Measurements from ENCODE around the gene RNF25.
"Not testable (repeated sequence)": the region's sequence is repeated elsewhere in the genome, so short reads cannot be mapped to it uniquely, and the experiment has no call there.

RNF25 gene

GRCh38 chr2:218671654-218672566, at the start of gene RNF25, which contains the start of gene STK36:
Gene RNF25 (minus strand): TSS chr2:218672002. CDS start chr2:218671970, 32 bp downstream.
Gene STK36 (plus strand): TSS chr2:218672086. CDS start chr2:218672830, 744 bp downstream.
- DNase-seq (ENCODE audit: low read depth), result peak; percentile 68

GRCh38 chr2:218721488-218721887, 49.7 kb upstream of the RNF25 start:
- no peak for DNase-seq (ENCODE audit: low read depth)

GRCh38 chr2:218720048-218721041, 48.5 kb upstream of the RNF25 start:
- no peak for DNase-seq (ENCODE audit: low read depth)

- no peak for DNase-seq (ENCODE audit: low read depth)
Observed at GRCh38 chr2:218719457-218719856, 47.7 kb upstream of the RNF25 start.

GRCh38 chr2:218718058-218718457, 46.3 kb upstream of the RNF25 start:
- DNase-seq (ENCODE audit: low read depth), result no peak

GRCh38 chr2:218717262-218717661, 45.5 kb upstream of the RNF25 start:
- DNase-seq (ENCODE audit: low read depth), result no peak

GRCh38 chr2:218716070-218716469, 44.3 kb upstream of the RNF25 start:
- no peak for DNase-seq (ENCODE audit: low read depth)

GRCh38 chr2:218713922-218714321, 42.1 kb upstream of the RNF25 start:
- no peak for DNase-seq (ENCODE audit: low read depth)

GRCh38 chr2:218711550-218711929, 39.7 kb upstream of the RNF25 start:
- DNase-seq (ENCODE audit: low read depth), result no peak

- DNase-seq (ENCODE audit: low read depth), result peak; percentile 99
Observed at GRCh38 chr2:218710687-218711549, 39.1 kb upstream of the RNF25 start, which contains the start of gene TTLL4. Gene TTLL4 (plus strand): TSS chr2:218710835. CDS start chr2:218737677, 26,842 bp downstream.

- no peak for DNase-seq (ENCODE audit: low read depth)
Observed at GRCh38 chr2:218710334-218710686, 38.5 kb upstream of the RNF25 start.

GRCh38 chr2:218709908-218710307, 38.1 kb upstream of the RNF25 start:
- DNase-seq (ENCODE audit: low read depth), result no peak

GRCh38 chr2:218708086-218708485, 36.3 kb upstream of the RNF25 start:
- no peak for DNase-seq (ENCODE audit: low read depth)

GRCh38 chr2:218703341-218703740, 31.5 kb upstream of the RNF25 start:
- DNase-seq (ENCODE audit: low read depth), result no peak

GRCh38 chr2:218701806-218702205, 30.0 kb upstream of the RNF25 start:
- DNase-seq (ENCODE audit: low read depth), result no peak

- DNase-seq (ENCODE audit: low read depth), result no peak
Observed at GRCh38 chr2:218698885-218699284, 27.1 kb upstream of the RNF25 start.

GRCh38 chr2:218694405-218695145, 22.8 kb upstream of the RNF25 start:
- no peak for DNase-seq (ENCODE audit: low read depth)

- no peak for DNase-seq (ENCODE audit: low read depth)
Observed at GRCh38 chr2:218691234-218691633, 19.4 kb upstream of the RNF25 start.

GRCh38 chr2:218687400-218688060, 15.7 kb upstream of the RNF25 start:
- DNase-seq (ENCODE audit: low read depth), result not testable (repeated sequence)

GRCh38 chr2:218680061-218680460, 8.3 kb upstream of the RNF25 start:
- DNase-seq (ENCODE audit: low read depth), result no peak
